ENCODE results near the gene PRKG1.
A peak's percentile ranks its signal among the peaks of the same experiment; 100 is the strongest.
"Not testable (repeated sequence)": the region's sequence is repeated elsewhere in the genome, so short reads cannot be mapped to it uniquely, and the experiment has no call there.

The PRKG1 gene

GRCh38 chr10:51314481-51314880 is 240.2 kb downstream of the PRKG1 start:
- no peaks in the 10 kb centered on the region for H3K27me3 ChIP-seq (replicated peaks; ENCODE audit: control insufficient read depth, insufficient read depth, low read length)
- no peaks in the 10 kb centered on the region for H3K36me3 ChIP-seq (ENCODE audit: control insufficient read depth, insufficient read depth, low read length, severe bottlenecking)
- H3K9me3 ChIP-seq (ENCODE audit: control insufficient read depth, low read length): no peaks in the 10 kb centered on the region
- H3K4me1 ChIP-seq (ENCODE audit: control insufficient read depth, insufficient read depth, low read length): peaks cover 21% of the 10 kb centered on the region
- H3K9ac ChIP-seq (ENCODE audit: low read length): no peak overlapping the region
- no peak overlapping the region for H3K4me3 ChIP-seq (ENCODE audit: low read length)
- DNase-seq (ENCODE audit: low read depth): peak; percentile 49

- H3K27me3 ChIP-seq (replicated peaks; ENCODE audit: control insufficient read depth, insufficient read depth, low read length): no peaks in the 10 kb centered on the region
- H3K36me3 ChIP-seq (ENCODE audit: control insufficient read depth, insufficient read depth, low read length, severe bottlenecking): no peaks in the 10 kb centered on the region
- peaks cover 35% of the 10 kb centered on the region for H3K4me1 ChIP-seq (ENCODE audit: control insufficient read depth, insufficient read depth, low read length)
- no peak for DNase-seq (ENCODE audit: low read depth)
- H3K4me3 ChIP-seq (ENCODE audit: low read length): peak overlapping the region; percentile 72
- H3K9ac ChIP-seq (ENCODE audit: low read length): no peak overlapping the region
- H3K9me3 ChIP-seq (ENCODE audit: control insufficient read depth, low read length): no peaks in the 10 kb centered on the region
Observed at GRCh38 chr10:51318399-51319172, 244.3 kb downstream of the PRKG1 start.

GRCh38 chr10:51319173-51319435 is 244.8 kb downstream of the PRKG1 start:
- peaks cover 34% of the 10 kb centered on the region for H3K4me1 ChIP-seq (ENCODE audit: control insufficient read depth, insufficient read depth, low read length)
- H3K4me3 ChIP-seq (ENCODE audit: low read length): peak overlapping the region; percentile 72
- DNase-seq (ENCODE audit: low read depth): no peak
- H3K36me3 ChIP-seq (ENCODE audit: control insufficient read depth, insufficient read depth, low read length, severe bottlenecking): no peaks in the 10 kb centered on the region
- H3K9ac ChIP-seq (ENCODE audit: low read length): no peak overlapping the region
- no peaks in the 10 kb centered on the region for H3K9me3 ChIP-seq (ENCODE audit: control insufficient read depth, low read length)
- no peaks in the 10 kb centered on the region for H3K27me3 ChIP-seq (replicated peaks; ENCODE audit: control insufficient read depth, insufficient read depth, low read length)

- H3K4me1 ChIP-seq (ENCODE audit: control insufficient read depth, insufficient read depth, low read length): peaks cover 26% of the 10 kb centered on the region
- no peak overlapping the region for H3K4me3 ChIP-seq (ENCODE audit: low read length)
- no peaks in the 10 kb centered on the region for H3K36me3 ChIP-seq (ENCODE audit: control insufficient read depth, insufficient read depth, low read length, severe bottlenecking)
- no peak for DNase-seq (ENCODE audit: low read depth)
- no peaks in the 10 kb centered on the region for H3K9me3 ChIP-seq (ENCODE audit: control insufficient read depth, low read length)
- H3K9ac ChIP-seq (ENCODE audit: low read length): no peak overlapping the region
- no peaks in the 10 kb centered on the region for H3K27me3 ChIP-seq (replicated peaks; ENCODE audit: control insufficient read depth, insufficient read depth, low read length)
Observed at GRCh38 chr10:51321300-51321699, 247.0 kb downstream of the PRKG1 start.

GRCh38 chr10:51321980-51322379 is 247.7 kb downstream of the PRKG1 start:
- Histone ChIP-seq H3K36me3 (ENCODE audit: control insufficient read depth, insufficient read depth, low read length, severe bottlenecking) (no peaks in the 10 kb centered on the region), H3K4me3 (ENCODE audit: low read length) (peak overlapping the region; percentile 34), H3K9ac (ENCODE audit: low read length) (peak overlapping the region; percentile 27), H3K27me3 (replicated peaks; ENCODE audit: control insufficient read depth, insufficient read depth, low read length) (no peaks in the 10 kb centered on the region), H3K4me1 (ENCODE audit: control insufficient read depth, insufficient read depth, low read length) (peaks cover 26% of the 10 kb centered on the region), H3K9me3 (ENCODE audit: control insufficient read depth, low read length) (no peaks in the 10 kb centered on the region)
- peak; percentile 53 for DNase-seq (ENCODE audit: low read depth)

- Histone ChIP-seq H3K9me3 (ENCODE audit: control insufficient read depth, low read length) (peaks cover 4% of the 10 kb centered on the region), H3K36me3 (ENCODE audit: control insufficient read depth, insufficient read depth, low read length, severe bottlenecking) (no peaks in the 10 kb centered on the region), H3K4me3 (ENCODE audit: low read length) (no peak overlapping the region), H3K4me1 (ENCODE audit: control insufficient read depth, insufficient read depth, low read length) (peaks cover 11% of the 10 kb centered on the region), H3K27me3 (replicated peaks; ENCODE audit: control insufficient read depth, insufficient read depth, low read length) (no peaks in the 10 kb centered on the region), H3K9ac (ENCODE audit: low read length) (no peak overlapping the region)
- no peak for DNase-seq (ENCODE audit: low read depth)
Observed at GRCh38 chr10:51325649-51326048, 251.4 kb downstream of the PRKG1 start.

- Histone ChIP-seq H3K27me3 (replicated peaks; ENCODE audit: control insufficient read depth, insufficient read depth, low read length) (no peaks in the 10 kb centered on the region), H3K4me3 (ENCODE audit: low read length) (no peak overlapping the region), H3K36me3 (ENCODE audit: control insufficient read depth, insufficient read depth, low read length, severe bottlenecking) (no peaks in the 10 kb centered on the region), H3K9ac (ENCODE audit: low read length) (no peak overlapping the region), H3K4me1 (ENCODE audit: control insufficient read depth, insufficient read depth, low read length) (peaks cover 11% of the 10 kb centered on the region), H3K9me3 (ENCODE audit: control insufficient read depth, low read length) (peaks cover 4% of the 10 kb centered on the region)
- no peak for DNase-seq (ENCODE audit: low read depth)
Observed at GRCh38 chr10:51326174-51326573, 251.9 kb downstream of the PRKG1 start.

- Histone ChIP-seq H3K4me3 (ENCODE audit: low read length) (no peak overlapping the region), H3K4me1 (ENCODE audit: control insufficient read depth, insufficient read depth, low read length) (peaks cover 3% of the 10 kb centered on the region), H3K9me3 (ENCODE audit: control insufficient read depth, low read length) (peaks cover 4% of the 10 kb centered on the region), H3K36me3 (ENCODE audit: control insufficient read depth, insufficient read depth, low read length, severe bottlenecking) (no peaks in the 10 kb centered on the region), H3K27me3 (replicated peaks; ENCODE audit: control insufficient read depth, insufficient read depth, low read length) (no peaks in the 10 kb centered on the region), H3K9ac (ENCODE audit: low read length) (no peak overlapping the region)
- DNase-seq (ENCODE audit: low read depth): no peak
Observed at GRCh38 chr10:51327432-51327831, 253.1 kb downstream of the PRKG1 start.

- Histone ChIP-seq H3K27me3 (replicated peaks; ENCODE audit: control insufficient read depth, insufficient read depth, low read length) (no peaks in the 10 kb centered on the region), H3K4me3 (ENCODE audit: low read length) (no peak overlapping the region), H3K36me3 (ENCODE audit: control insufficient read depth, insufficient read depth, low read length, severe bottlenecking) (no peaks in the 10 kb centered on the region), H3K9ac (ENCODE audit: low read length) (no peak overlapping the region), H3K4me1 (ENCODE audit: control insufficient read depth, insufficient read depth, low read length) (no peaks in the 10 kb centered on the region), H3K9me3 (ENCODE audit: control insufficient read depth, low read length) (no peaks in the 10 kb centered on the region)
- DNase-seq (ENCODE audit: low read depth): no peak
Observed at GRCh38 chr10:51340366-51340765, 266.1 kb downstream of the PRKG1 start.

GRCh38 chr10:51340845-51341610 is 266.7 kb downstream of the PRKG1 start:
- H3K9ac ChIP-seq (ENCODE audit: low read length): no peak overlapping the region
- no peak for DNase-seq (ENCODE audit: low read depth)
- H3K36me3 ChIP-seq (ENCODE audit: control insufficient read depth, insufficient read depth, low read length, severe bottlenecking): no peaks in the 10 kb centered on the region
- H3K4me3 ChIP-seq (ENCODE audit: low read length): no peak overlapping the region
- H3K4me1 ChIP-seq (ENCODE audit: control insufficient read depth, insufficient read depth, low read length): no peaks in the 10 kb centered on the region
- no peaks in the 10 kb centered on the region for H3K9me3 ChIP-seq (ENCODE audit: control insufficient read depth, low read length)
- no peaks in the 10 kb centered on the region for H3K27me3 ChIP-seq (replicated peaks; ENCODE audit: control insufficient read depth, insufficient read depth, low read length)

GRCh38 chr10:51341745-51342144 is 267.5 kb downstream of the PRKG1 start:
- not testable (repeated sequence) for H3K4me1 ChIP-seq (ENCODE audit: control insufficient read depth, insufficient read depth, low read length); H3K27me3 ChIP-seq (replicated peaks; ENCODE audit: control insufficient read depth, insufficient read depth, low read length); DNase-seq (ENCODE audit: low read depth); H3K9me3 ChIP-seq (ENCODE audit: control insufficient read depth, low read length); H3K4me3 ChIP-seq (ENCODE audit: low read length); H3K9ac ChIP-seq (ENCODE audit: low read length); H3K36me3 ChIP-seq (ENCODE audit: control insufficient read depth, insufficient read depth, low read length, severe bottlenecking)

Measured in adipocyte (in vitro differentiated cells).